Measurements from ENCODE around the gene SENP2. TPM values are rescaled to one million over a fixed set of nuclear protein-coding genes. Genes with fewer than 3 reads are reported as not detected.

The SENP2 gene
- 25.5 and 39.9 TPM in 2 replicates for total RNA-seq

DNA sequence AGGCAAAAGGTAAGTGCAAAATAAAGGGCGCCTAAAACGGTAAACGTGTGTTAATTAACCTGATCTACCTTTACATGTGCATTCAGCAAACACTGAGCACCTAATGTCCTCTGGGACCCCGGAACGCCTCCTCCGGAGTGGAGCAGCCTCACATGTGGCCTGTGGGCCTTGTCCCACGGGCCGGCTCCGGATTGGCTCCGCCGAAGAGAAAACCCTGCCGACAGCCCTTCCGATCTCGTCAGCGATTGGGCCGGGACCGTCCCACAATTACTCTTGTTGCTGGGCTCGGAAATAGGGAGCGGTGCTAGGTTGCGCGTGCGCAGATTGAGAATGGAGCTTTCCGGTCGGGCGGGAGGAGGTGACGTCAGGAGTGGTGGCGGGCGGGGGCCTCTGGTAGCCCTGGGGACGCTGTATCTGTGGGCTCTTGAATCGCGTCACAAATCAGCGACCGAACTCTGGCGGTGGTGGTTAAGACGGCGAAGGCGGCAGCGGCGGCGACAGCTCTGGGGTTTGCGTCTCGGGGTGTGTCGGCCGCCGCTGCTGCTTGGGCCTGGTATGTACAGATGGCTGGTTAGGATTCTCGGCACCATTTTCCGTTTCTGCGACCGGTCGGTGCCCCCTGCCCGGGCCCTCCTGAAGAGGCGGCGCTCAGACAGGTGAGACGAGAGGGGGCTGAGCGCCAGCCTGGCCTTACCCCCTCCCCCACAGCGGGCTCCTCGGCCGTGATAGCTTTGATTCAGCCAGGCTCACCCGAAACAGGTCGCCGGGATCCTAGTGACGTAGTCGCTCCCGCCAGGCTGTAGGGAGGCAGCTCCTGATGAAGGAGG is at the start of gene SENP2:
TSS of gene SENP2 (plus strand) at position 437 of the 827 bp plus-strand sequence. CDS start at position 556, 119 bp downstream.

DNA sequence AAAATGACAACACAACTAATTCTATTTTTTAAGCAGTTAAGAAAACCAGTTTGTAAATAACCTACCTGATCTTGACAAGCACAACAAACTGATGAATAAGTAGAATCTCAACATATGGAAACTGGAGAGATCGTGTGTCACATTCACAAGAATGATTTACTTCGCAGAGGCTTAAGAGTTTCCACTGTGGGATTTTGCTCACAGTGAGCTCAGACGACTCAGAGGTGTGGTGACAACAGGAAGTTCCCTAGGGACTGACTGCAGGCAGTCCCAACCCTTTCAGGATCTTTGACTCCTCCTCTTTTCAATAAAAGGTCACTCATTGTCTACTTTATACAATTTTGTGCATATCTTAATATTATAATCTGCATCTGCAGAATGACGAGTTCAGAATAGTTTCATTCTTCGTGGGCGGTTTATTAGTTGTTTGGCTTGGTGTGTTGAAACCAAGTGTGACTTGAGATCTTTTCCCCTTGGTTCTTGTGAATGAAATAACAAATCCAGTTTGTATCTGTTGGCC is 33.7 kb upstream of the SENP2 start, which contains the start of gene LIPH:
TSS of gene LIPH (minus strand) at position 231 of the 520 bp plus-strand sequence. CDS start at position 114, 117 bp downstream.

Small RNAs within 50 kb of the gene (small RNA-seq; reads per million reads assigned to genes)
- gene AC133473.1 = not detected

Other genes starting within 250 kb of the SENP2 start
- 13.4 and 15.4 TPM in 2 replicates for gene MAP3K13, start 223.2 kb upstream of the SENP2 start, total RNA-seq
- gene TMEM41A, start 87.3 kb upstream of the SENP2 start, total RNA-seq = 12.7 and 13.7 TPM in 2 replicates
- not detected in 2 replicates for gene LIPH, start 33.7 kb upstream of the SENP2 start, total RNA-seq
- gene IGF2BP2, start 238.7 kb downstream of the SENP2 start, total RNA-seq = 120 and 137 TPM in 2 replicates